ENCODE data around the gene MMP28.
"Not testable (repeated sequence)": the region's sequence is repeated elsewhere in the genome, so short reads cannot be mapped to it uniquely, and the experiment has no call there.

MMP28 gene

GRCh38 chr17:35761601-35762000 lies 33.8 kb downstream of the MMP28 start:
- no peak for TF ChIP-seq CTCF (conservative IDR thresholded peaks at IDR 0.05; ENCODE audit: low read depth, low read length)
- H3K4me3 ChIP-seq (ENCODE audit: low read depth, low read length): no peak overlapping the region
- DNase-seq (ENCODE audit: low read depth): no peak

GRCh38 chr17:35760587-35760986 lies 34.9 kb downstream of the MMP28 start, which contains the start of gene C17orf50:
C17orf50 (plus strand) TSS chr17:35760887; CDS start chr17:35760942, 55 bp downstream.
- DNase-seq (ENCODE audit: low read depth): no peak
- TF ChIP-seq CTCF (conservative IDR thresholded peaks at IDR 0.05; ENCODE audit: low read depth, low read length): no peak
- H3K4me3 ChIP-seq (ENCODE audit: low read depth, low read length): no peak within 1 kb of the TSS

GRCh38 chr17:35757243-35757642 lies 38.2 kb downstream of the MMP28 start:
- TF ChIP-seq CTCF (conservative IDR thresholded peaks at IDR 0.05; ENCODE audit: low read depth, low read length): no peak
- no peak overlapping the region for H3K4me3 ChIP-seq (ENCODE audit: low read depth, low read length)
- DNase-seq (ENCODE audit: low read depth): no peak

- TF ChIP-seq CTCF (conservative IDR thresholded peaks at IDR 0.05; ENCODE audit: low read depth, low read length): no peak
- peak; percentile 30 for DNase-seq (ENCODE audit: low read depth)
- no peak within 1 kb of the TSS for H3K4me3 ChIP-seq (ENCODE audit: low read depth, low read length)
Observed at GRCh38 chr17:35752945-35753764, 42.3 kb downstream of the MMP28 start, which contains the start of gene GAS2L2. GAS2L2 (minus strand) TSS chr17:35753239; CDS start chr17:35752850, 389 bp downstream.

GRCh38 chr17:35752471-35752870 lies 43.0 kb downstream of the MMP28 start:
- no peak for DNase-seq (ENCODE audit: low read depth)
- no peak for TF ChIP-seq CTCF (conservative IDR thresholded peaks at IDR 0.05; ENCODE audit: low read depth, low read length)
- H3K4me3 ChIP-seq (ENCODE audit: low read depth, low read length): no peak overlapping the region

GRCh38 chr17:35751541-35751940 lies 43.9 kb downstream of the MMP28 start:
- DNase-seq (ENCODE audit: low read depth): not testable (repeated sequence)

GRCh38 chr17:35750526-35751395 lies 44.7 kb downstream of the MMP28 start:
- no peak for DNase-seq (ENCODE audit: low read depth)
- no peak for TF ChIP-seq CTCF (conservative IDR thresholded peaks at IDR 0.05; ENCODE audit: low read depth, low read length)
- H3K4me3 ChIP-seq (ENCODE audit: low read depth, low read length): no peak overlapping the region

More at GRCh38 chr17:35751541-35751940, 43.9 kb downstream of the MMP28 start:
- not testable (repeated sequence) for H3K4me3 ChIP-seq (ENCODE audit: low read depth, low read length)
